Measurements from ENCODE around the gene ABHD16A. TPM values are rescaled to one million over a fixed set of nuclear protein-coding genes. Genes with fewer than 3 reads are reported as not detected.
A peak's percentile ranks its signal among the peaks of the same experiment; 100 is the strongest.

Gene ABHD16A
- total and polyA plus RNA-seq, 10 of the 15 experiments (the other 5 are each of a cell fraction or from before 2014, with no cell fraction given), result 7.5 to 43.0 (median 32.9) TPM

- TF ChIP-seq CUX1 (IDR thresholded peaks at IDR 0.05; ENCODE audit: insufficient replicate concordance, low read depth, low read length) (no peak), ZBTB33 (IDR thresholded peaks at IDR 0.05) (0 out of 2 replicates have a peak, but pooled peaks have one; percentile 1), BCL3 (IDR thresholded peaks at IDR 0.05; ENCODE audit: borderline replicate concordance, insufficient read depth, low read depth, low read length, poor library complexity, severe bottlenecking) (no peak), ZNF622 (IDR thresholded peaks at IDR 0.05) (no peak), HDGF (IDR thresholded peaks at IDR 0.05) (no peak), SKIL (IDR thresholded peaks at IDR 0.05; ENCODE audit: low read depth, poor library complexity, severe bottlenecking) (no peak), CREM (IDR thresholded peaks at IDR 0.05; ENCODE audit: low read depth) (no peak), SMAD1 (IDR thresholded peaks at IDR 0.05; ENCODE audit: low read depth, partially characterized antibody) (no peak), CREB1 (IDR thresholded peaks at IDR 0.05; ENCODE audit: low read depth) (peak; percentile 8; the same call in 1 of the 2 replicates), GATAD2B (conservative IDR thresholded peaks at IDR 0.05; ENCODE audit: low read depth) (no peak), RELB (IDR thresholded peaks at IDR 0.05; ENCODE audit: low read depth) (no peak; the same call in 1 of the 2 replicates), CHD2 (IDR thresholded peaks at IDR 0.05; ENCODE audit: borderline replicate concordance, low read depth, low read length) (0 out of 2 replicates have a peak, but pooled peaks have one; percentile 6), SUZ12 (IDR thresholded peaks at IDR 0.05; ENCODE audit: unreplicated experiment) (no peak), IKZF1 (conservative IDR thresholded peaks at IDR 0.05) (no peak), IKZF2 (IDR thresholded peaks at IDR 0.05) (peak in 1 of 2 experiments; percentile 50; a peak in 3 of 4 replicates), CBX5 (IDR thresholded peaks at IDR 0.05; ENCODE audit: low read depth) (peak; percentile 21; the same call in 1 of the 2 replicates)
Measured at GRCh38 chr6:31652925-31653724, 50.0 kb downstream of the ABHD16A start (continued).
